Measurements from ENCODE around the gene SCUBE3.
A peak's percentile ranks its signal among the peaks of the same experiment; 100 is the strongest.

SCUBE3 gene

GRCh38 chr6:35278708-35279107 lies 65.0 kb downstream of the SCUBE3 start:
- in situ Hi-C loops (cut with HindIII; ENCODE audit: low sequenced_read_pairs): no loop called here
- DNase-seq (ENCODE audit: low read depth, low spot score): no peak
- H3K4me3 ChIP-seq (ENCODE audit: low read depth, low read length): no peak overlapping the region
- TF ChIP-seq, protein P1, sequence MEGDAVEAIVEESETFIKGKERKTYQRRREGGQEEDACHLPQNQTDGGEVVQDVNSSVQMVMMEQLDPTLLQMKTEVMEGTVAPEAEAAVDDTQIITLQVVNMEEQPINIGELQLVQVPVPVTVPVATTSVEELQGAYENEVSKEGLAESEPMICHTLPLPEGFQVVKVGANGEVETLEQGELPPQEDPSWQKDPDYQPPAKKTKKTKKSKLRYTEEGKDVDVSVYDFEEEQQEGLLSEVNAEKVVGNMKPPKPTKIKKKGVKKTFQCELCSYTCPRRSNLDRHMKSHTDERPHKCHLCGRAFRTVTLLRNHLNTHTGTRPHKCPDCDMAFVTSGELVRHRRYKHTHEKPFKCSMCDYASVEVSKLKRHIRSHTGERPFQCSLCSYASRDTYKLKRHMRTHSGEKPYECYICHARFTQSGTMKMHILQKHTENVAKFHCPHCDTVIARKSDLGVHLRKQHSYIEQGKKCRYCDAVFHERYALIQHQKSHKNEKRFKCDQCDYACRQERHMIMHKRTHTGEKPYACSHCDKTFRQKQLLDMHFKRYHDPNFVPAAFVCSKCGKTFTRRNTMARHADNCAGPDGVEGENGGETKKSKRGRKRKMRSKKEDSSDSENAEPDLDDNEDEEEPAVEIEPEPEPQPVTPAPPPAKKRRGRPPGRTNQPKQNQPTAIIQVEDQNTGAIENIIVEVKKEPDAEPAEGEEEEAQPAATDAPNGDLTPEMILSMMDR (IDR thresholded peaks at IDR 0.05; ENCODE audit: low read depth, low read length): no peak

GRCh38 chr6:35280903-35281302 lies 67.1 kb downstream of the SCUBE3 start:
- TF ChIP-seq, protein P1 (IDR thresholded peaks at IDR 0.05; ENCODE audit: low read depth, low read length): no peak
- in situ Hi-C loops (cut with HindIII; ENCODE audit: low sequenced_read_pairs): no loop called here
- no peak overlapping the region for H3K4me3 ChIP-seq (ENCODE audit: low read depth, low read length)
- no peak for DNase-seq (ENCODE audit: low read depth, low spot score)

GRCh38 chr6:35282472-35282871 lies 68.7 kb downstream of the SCUBE3 start:
- no peak for DNase-seq (ENCODE audit: low read depth, low spot score)
- no peak overlapping the region for H3K4me3 ChIP-seq (ENCODE audit: low read depth, low read length)
- in situ Hi-C loops (cut with HindIII; ENCODE audit: low sequenced_read_pairs): no loop called here
- TF ChIP-seq, protein P1 (IDR thresholded peaks at IDR 0.05; ENCODE audit: low read depth, low read length): no peak

DNA sequence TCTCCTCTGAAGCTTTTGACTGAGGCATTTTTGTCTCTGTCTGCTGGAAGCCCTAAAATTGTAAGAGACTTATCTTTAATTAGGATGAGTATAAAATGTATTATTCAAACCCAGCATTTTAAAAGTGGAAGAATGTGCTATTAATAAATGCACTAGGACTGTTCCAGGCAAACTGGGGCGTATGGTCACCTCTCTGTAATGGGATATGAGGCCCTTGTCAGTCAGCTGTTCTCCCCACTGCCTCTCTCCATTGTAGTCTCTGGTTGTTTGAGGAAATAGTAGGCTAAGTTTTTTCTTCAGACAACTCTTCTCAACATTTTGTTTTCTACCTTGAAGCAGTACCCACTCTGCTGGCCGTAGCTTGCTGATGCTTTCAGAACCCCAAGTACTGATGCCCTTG lies 69.6 kb downstream of the SCUBE3 start:
- no peak for DNase-seq (ENCODE audit: low read depth, low spot score)
- H3K4me3 ChIP-seq (ENCODE audit: low read depth, low read length): no peak overlapping the region
- TF ChIP-seq, protein P1 (IDR thresholded peaks at IDR 0.05; ENCODE audit: low read depth, low read length): no peak
- in situ Hi-C loops (cut with HindIII; ENCODE audit: low sequenced_read_pairs): no loop called here

DNA sequence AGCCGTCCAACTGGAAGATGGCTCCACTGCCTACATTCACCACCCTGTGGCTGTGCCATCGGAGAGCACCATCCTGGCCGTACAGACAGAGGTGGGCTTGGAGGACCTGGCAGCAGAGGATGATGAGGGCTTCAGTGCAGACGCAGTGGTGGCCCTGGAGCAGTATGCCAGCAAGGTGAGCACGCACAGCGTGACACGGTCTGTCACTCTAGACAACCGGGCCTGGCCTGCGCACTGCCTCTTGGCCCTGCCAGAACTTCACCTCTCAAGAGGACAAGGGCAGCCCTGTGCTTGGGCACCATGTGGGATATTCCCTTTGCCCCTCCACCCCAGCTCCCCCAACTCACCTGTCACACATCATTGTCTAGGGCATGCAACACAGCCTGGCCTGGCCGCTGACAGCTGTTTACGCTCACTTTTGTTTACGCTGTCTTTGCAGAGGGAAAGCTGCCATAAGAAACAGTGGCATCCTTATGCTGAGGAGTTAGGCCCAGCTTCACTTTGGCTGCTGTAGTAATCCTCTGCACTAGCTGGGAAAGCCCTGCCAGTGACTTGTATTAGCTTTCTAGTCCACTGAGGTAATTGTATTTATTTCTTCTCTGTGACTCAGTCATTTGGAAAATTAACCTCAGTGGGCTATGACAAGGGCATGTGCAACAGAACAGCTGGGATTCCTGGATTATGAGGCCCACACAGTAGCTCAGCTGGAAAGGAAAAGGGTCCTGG lies 74.1 kb downstream of the SCUBE3 start:
- no peak overlapping the region for H3K4me3 ChIP-seq (ENCODE audit: low read depth, low read length)
- TF ChIP-seq, protein P1 (IDR thresholded peaks at IDR 0.05; ENCODE audit: low read depth, low read length): no peak
- peak; percentile 26 for DNase-seq (ENCODE audit: low read depth, low spot score)
- in situ Hi-C loops (cut with HindIII; ENCODE audit: low sequenced_read_pairs): no loop called here

DNA sequence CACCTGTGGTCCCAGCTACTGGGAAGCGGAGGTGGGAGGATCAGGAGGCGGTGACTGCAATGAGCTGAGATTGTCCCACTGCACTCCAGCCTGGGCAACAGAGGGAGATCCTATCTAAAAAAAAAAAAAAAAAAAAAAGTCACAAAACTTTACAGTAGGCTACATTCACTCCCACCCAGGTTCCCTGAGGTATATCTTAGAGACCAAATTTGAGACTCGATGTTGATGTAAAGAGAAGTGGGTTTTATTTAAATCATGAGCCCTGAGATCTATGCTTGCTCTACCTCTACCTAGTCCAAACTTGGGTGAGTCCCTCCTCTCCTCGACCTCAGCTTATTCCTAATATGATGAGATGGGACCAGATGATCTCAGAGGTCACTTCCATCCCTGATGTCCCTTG lies 75.1 kb downstream of the SCUBE3 start:
- in situ Hi-C loops (cut with HindIII; ENCODE audit: low sequenced_read_pairs): no loop called here
- TF ChIP-seq, protein P1 (IDR thresholded peaks at IDR 0.05; ENCODE audit: low read depth, low read length): no peak
- no peak for DNase-seq (ENCODE audit: low read depth, low spot score)
- no peak overlapping the region for H3K4me3 ChIP-seq (ENCODE audit: low read depth, low read length)
